Measurements from ENCODE around the gene FBXL13. TPM values are rescaled to one million over a fixed set of nuclear protein-coding genes. Genes with fewer than 3 reads are reported as not detected.

The FBXL13 gene
- total and polyA plus RNA-seq, 2 of the 8 experiments (the other 6 are each of a cell fraction or from before 2014, with no cell fraction given), result 1.2 to 2.8 TPM

- no peak overlapping the region for H2BK12ac ChIP-seq (ENCODE audit: low read depth, low read length)
- H2BK5ac ChIP-seq (ENCODE audit: low read depth, low read length), result no peak overlapping the region
- H3K4me3 ChIP-seq (ENCODE audit: extremely low read depth in 1 of 4, insufficient read depth in 2 of 4, low read depth in 3 of 4, low read length in 4 of 4), result no peak overlapping the region
- no peak for FAIRE-seq
- H3K4me1 ChIP-seq (replicated peaks in 1 of 4; ENCODE audit: control insufficient read depth in 3 of 4, insufficient read depth in 4 of 4, low read length in 3 of 4), result no peaks in the 10 kb centered on the region
- no peak overlapping the region for H2BK20ac ChIP-seq (ENCODE audit: low read length)
- no peaks in the 10 kb centered on the region for H3K79me1 ChIP-seq (ENCODE audit: low read depth, low read length)
- H3K36me3 ChIP-seq (ENCODE audit: control insufficient read depth in 2 of 4, insufficient read depth in 4 of 4, low read length in 3 of 4), result peaks cover 0 to 19% (median 7%) of the 10 kb centered on the region in 4 experiments; a peak in 5 of 8 replicates
- no peak overlapping the region for H3K56ac ChIP-seq (replicated peaks; ENCODE audit: insufficient read length, low read depth, low read length)
- no peak overlapping the region for H3K14ac ChIP-seq (ENCODE audit: insufficient read length)
- H3K4ac ChIP-seq (replicated peaks; ENCODE audit: insufficient read length, low read depth, low read length), result no peak overlapping the region
- H3K9ac ChIP-seq (replicated peaks in 1 of 4; ENCODE audit: extremely low read depth in 1 of 4, low read depth in 3 of 4, low read length in 3 of 4), result no peak overlapping the region
- TF ChIP-seq PHF8 (conservative IDR thresholded peaks at IDR 0.05; ENCODE audit: low read depth, low read length), result no peak
- H3K27ac ChIP-seq (ENCODE audit: low read depth, low read length), result no peak overlapping the region
- no peak overlapping the region for H4K5ac ChIP-seq (ENCODE audit: insufficient read length, low read depth, low read length)
- H3K23ac ChIP-seq (ENCODE audit: insufficient read length), result no peak overlapping the region
- H4K20me1 ChIP-seq (replicated peaks in 1 of 2; ENCODE audit: control insufficient read depth in 1 of 2, insufficient read depth in 2 of 2, low read length in 2 of 2), result no peaks in the 10 kb centered on the region
- POLR2A ChIA-PET (ENCODE audit: partially characterized antibody), result no interaction called here
- no peak overlapping the region for H4K91ac ChIP-seq (replicated peaks; ENCODE audit: insufficient read length, low read length)
- H2AK5ac ChIP-seq (ENCODE audit: low read depth, low read length), result no peak overlapping the region
- no peak overlapping the region for H4K8ac ChIP-seq (ENCODE audit: extremely low read depth, insufficient read depth, low read length)
- no peak overlapping the region for H2BK15ac ChIP-seq (ENCODE audit: low read length)
- H2AFZ ChIP-seq (ENCODE audit: low read length), result no peak overlapping the region
- no peak overlapping the region for H3K4me2 ChIP-seq (ENCODE audit: insufficient read depth in 1 of 2, low read depth in 2 of 2, low read length in 2 of 2)
- H3K79me2 ChIP-seq (ENCODE audit: control insufficient read depth in 1 of 2, insufficient read depth in 2 of 2, low read length in 2 of 2), result no peaks in the 10 kb centered on the region
- H2BK120ac ChIP-seq (replicated peaks; ENCODE audit: low read depth, low read length), result no peak overlapping the region
- no peaks in the 10 kb centered on the region for H3K27me3 ChIP-seq (replicated peaks in 1 of 4; ENCODE audit: control insufficient read depth in 3 of 4, extremely low read depth in 1 of 4, insufficient read depth in 3 of 4, low read length in 3 of 4)
- no peak for DNase-seq (ENCODE audit: low read depth in 1 of 2, low spot score in 2 of 2)
- H3K18ac ChIP-seq (ENCODE audit: extremely low read depth, low read length), result no peak overlapping the region
- CTCF ChIA-PET (ENCODE audit: partially characterized antibody), result no interaction called here
- H3K23me2 ChIP-seq (ENCODE audit: low read depth, low read length), result no peaks in the 10 kb centered on the region
- 97% methylated on average over 2 of the region's 2 CpGs; no CpG with 5 or more reads in 1 of the 2 experiments for WGBS, 2 experiments (ENCODE audit: extremely low coverage in 1 of 2, insufficient coverage in 1 of 2, insufficient read length in 1 of 2, insufficient replicate concordance in 2 of 2, low coverage in 1 of 2, low lambda C conversion rate in 2 of 2, missing lambda C conversion rate in 1 of 2)
- H3K9me3 ChIP-seq (ENCODE audit: insufficient read depth in 2 of 2, low read depth in 1 of 2, low read length in 1 of 2), result no peaks in the 10 kb centered on the region
Observed at GRCh38 chr7:103117465-103117864, 42.9 kb upstream of the FBXL13 start.

All from H1 (cell line).